ENCODE data around the gene CTSD.

The CTSD gene

DNA sequence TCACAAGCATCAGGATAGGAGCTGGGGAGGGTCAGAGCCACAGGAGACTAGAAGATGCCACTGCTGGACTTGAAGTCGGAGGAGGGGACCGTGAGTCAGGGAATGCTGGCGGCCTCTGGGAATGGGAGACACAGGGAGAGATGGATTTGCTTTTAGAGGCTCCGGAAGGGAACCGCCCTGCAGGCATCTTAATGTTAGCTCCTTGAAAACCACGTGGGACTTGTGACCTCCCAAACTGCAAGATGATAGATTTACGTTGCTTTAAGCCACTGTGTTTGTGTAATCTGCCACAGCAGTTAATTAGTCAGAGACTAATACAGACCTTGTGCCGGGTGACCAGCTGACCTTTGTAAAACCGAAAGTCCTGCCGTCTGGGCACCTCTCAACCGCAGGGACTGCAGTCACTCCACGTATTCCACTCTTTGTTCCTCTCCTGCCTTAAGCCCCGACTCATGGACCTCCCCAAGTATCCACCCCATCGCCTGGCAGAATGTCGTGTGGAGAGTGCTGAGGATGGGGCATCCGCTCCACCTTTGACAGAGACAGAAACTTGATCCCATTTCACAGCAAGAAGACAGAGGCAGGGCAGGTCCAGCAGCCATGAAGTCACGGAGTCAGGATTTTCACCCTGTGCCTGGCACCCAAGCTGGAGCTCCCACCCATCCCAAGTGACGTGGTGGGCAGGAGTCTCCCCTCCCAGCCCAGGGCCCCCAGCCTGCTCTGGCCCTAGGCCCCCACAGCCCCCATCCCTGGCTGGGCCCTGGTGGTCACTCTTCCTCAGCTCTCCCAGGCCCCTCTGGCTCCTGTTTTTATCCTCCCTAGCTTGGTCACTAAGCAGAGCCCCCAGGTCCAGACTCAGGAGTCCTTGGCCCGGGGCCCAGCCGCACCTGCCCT is 19.4 kb upstream of the CTSD start:
- DNase-seq (ENCODE audit: extremely low read depth in 1 of 2, low read depth in 1 of 2), result no peak

- DNase-seq (ENCODE audit: extremely low read depth in 1 of 2, low read depth in 1 of 2), result no peak
Observed at GRCh38 chr11:1782031-1782590, 18.4 kb upstream of the CTSD start.

DNA sequence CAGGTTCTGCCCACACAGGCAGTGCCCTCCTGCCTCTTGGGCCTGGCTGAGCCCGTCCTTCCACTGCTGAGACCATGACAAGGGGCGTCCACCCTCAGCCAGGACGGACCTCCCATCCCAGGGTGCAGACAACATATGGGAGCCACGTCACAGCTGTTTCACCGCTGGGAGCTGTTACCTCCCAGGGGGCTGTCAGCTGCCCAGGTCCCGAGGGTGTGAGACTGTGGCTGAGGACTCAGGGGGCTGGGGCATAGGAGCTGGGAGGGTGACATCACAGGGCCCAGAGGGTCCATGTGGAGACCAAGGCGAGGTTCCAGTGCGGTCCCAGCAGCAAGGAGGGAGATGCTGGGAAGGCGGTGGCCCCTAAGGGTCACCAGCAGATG is 17.9 kb upstream of the CTSD start:
- no peak for DNase-seq (ENCODE audit: extremely low read depth in 1 of 2, low read depth in 1 of 2)

DNA sequence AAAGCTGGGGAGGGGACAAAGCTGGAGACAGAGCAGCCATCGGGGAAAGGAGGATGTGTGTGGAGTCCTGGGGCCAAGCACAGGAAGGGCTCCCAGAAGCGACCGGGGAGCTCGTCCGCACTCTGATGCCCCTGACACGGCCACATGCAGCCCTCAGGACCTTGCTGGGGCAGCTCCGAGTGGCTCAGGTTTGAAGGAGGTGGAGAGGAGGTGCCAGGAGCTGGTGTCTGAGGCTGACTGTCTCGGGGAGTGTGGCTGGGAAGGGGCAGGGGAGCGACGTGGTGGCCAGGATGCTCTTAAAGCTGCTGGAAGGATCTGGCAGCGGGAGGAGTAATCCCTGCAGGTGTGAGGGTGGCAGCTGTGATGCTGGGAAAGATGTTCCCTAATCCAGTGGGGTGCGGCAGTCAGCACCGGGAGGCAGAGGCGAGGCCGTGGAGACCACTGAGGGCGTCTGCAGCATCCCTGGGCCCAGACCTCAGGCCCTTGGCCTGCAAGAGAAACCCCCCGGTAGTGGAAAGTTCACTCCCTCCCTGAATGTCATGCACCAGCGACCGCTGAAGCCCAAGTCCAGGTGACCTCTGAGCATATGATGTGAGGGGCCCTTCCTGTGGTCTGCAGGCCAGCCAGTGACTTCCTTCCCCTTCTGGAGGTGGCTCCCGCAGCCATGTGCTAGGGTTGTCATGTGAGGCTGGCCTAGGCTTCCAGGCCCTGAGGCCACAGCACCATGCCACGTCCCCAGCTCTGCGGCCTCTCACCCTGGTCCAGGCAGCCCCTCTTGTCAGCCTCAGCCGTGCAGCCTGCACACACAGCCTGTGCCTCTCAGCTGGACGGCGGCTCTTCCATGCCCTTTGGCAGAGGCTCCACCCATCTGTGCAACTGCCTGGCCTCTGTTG is 17.2 kb upstream of the CTSD start:
- DNase-seq (ENCODE audit: extremely low read depth in 1 of 2, low read depth in 1 of 2), result no peak

GRCh38 chr11:1779806-1780699 is 16.3 kb upstream of the CTSD start:
- DNase-seq (ENCODE audit: extremely low read depth in 1 of 2, low read depth in 1 of 2), result no peak

DNA sequence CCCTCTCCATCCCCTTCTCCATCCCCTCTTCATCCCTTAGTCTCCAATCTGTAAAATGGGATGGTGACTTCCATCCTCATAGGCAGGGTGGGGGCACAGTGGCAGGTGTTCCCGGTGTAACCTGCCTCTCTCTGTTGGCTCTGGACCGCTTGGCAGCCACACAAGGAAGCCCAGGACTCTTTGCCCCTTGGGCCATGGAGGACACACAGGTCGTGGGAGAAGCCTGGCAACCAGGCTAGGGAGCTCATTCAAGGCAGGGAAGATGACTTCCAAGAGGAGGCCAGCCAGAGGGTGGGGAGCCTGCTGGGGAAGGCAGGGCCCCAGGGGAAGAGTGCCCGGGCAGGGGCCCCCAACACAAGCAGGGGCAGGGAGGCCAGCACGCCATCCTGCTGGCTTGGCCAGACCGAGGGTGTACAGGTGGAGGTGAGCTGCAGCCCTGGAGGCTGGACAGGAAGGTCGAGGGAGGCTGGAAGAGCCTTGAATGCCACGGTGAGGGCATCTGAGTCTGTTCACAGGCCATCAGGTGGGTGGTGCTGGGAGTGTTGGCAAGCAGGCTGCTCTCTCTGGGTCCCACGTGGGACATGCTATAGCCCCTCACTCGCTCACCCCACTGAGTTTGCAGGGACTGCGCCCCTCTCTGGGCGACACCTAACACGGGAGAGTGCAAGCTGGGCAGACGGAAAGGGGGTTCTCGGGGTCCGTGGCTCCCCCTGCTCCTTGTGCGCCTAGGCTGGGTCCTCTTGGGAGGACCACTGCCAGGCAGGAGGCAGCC is 15.5 kb upstream of the CTSD start:
- DNase-seq (ENCODE audit: extremely low read depth in 1 of 2, low read depth in 1 of 2), result no peak

DNA sequence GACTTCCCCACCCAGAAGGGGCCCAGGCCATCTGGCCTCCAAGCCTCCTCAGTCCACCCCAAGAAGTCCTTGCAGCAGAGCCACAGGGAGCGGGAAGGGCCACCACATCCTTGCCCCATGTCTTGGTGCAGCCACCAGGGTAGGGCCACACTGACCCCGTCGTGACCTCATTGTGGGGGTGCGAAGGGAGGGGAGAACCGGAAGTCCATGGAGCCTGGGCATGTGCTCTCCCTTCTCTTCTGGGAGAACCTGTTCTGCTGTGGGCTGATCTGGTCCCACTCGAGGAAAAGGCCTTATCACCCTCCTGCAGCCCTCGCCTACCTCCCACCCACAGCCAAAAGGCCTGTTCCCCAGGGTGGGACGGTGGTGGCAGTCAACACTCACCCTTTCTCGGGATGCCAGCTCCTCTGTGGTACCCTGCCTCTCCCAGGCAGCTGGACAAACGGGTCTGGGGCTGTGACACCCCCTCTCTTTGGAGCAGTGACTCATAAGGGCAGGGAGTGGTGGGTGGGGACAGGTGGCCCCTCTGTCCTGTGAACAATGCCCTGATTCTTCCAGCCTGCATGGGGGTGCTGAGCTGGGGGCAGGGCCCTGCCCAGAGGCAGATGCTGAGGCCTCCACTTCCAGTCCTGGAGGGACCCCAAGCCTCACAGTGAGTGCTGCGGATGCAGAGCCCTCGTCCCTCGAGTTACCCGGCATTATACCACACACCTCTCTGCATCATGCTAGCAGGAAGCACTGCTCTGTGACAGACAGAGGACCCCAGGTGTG is 14.6 kb upstream of the CTSD start:
- no peak for DNase-seq (ENCODE audit: extremely low read depth in 1 of 2, low read depth in 1 of 2)

GRCh38 chr11:1777737-1778136 is 14.0 kb upstream of the CTSD start:
- DNase-seq (ENCODE audit: extremely low read depth in 1 of 2, low read depth in 1 of 2), result no peak

DNA sequence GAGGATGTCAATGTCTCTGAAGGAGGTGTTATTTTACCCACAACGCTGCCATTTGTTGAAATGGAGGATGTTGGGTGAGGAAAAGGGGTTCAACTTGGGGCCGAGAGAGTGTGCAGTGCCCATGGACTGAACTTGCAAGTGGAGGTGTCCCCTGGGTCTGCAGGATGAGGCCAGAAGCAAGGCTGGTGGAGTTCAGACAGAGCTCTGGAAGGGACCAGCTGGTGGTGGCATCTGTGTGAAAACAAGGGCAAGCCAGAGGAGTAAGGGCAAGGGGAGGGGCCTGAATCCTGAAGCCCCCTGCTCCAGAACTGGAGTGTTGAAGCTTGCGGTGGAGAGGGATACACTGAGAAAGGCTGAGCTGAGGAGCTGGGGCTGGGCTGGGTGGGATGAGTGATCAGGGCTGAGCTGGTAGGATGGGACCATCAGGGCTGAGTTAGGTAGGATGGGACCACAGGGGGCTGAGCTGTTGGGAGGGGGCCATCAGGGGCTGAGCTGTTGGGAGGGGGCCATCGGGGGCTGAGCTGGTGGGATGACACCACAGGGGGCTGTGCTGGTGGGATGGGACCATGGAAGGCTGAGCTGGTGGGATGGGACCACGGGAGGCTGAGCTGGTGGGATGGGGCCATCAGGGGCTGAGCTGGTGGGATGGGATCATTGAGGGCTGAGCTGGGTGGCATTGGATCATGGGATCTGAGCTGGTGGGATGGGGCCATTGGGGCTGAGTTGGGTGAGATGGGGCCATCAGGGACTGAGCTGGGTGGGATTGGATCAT is 13.4 kb upstream of the CTSD start:
- DNase-seq (ENCODE audit: extremely low read depth in 1 of 2, low read depth in 1 of 2), result no peak

DNA sequence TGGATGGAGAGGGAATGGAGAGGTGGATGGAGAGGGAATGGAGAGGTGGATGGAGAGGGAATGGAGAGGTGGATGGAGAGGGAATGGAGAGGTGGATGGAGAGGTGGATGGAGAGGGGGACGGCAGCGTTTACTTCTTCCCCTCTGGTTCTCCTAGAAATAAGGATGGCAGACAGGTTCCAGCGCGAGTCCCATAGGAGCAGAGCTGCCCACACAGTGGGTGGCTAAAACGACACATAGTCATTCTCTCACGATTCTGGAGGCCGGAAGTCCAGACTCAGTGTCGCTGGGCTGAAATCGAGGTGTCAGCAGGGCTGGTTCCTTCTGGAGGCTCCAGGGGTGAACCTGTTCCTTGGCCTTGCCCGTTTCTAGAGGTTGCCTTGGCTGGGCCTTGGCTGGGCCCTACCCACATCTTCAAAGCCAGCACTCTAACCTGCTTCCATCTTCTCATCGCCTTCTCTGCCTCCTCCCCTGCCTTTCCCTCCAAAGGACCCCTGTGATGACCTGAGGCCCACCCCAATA is 12.7 kb upstream of the CTSD start:
- no peak for DNase-seq (ENCODE audit: extremely low read depth in 1 of 2, low read depth in 1 of 2)

DNA sequence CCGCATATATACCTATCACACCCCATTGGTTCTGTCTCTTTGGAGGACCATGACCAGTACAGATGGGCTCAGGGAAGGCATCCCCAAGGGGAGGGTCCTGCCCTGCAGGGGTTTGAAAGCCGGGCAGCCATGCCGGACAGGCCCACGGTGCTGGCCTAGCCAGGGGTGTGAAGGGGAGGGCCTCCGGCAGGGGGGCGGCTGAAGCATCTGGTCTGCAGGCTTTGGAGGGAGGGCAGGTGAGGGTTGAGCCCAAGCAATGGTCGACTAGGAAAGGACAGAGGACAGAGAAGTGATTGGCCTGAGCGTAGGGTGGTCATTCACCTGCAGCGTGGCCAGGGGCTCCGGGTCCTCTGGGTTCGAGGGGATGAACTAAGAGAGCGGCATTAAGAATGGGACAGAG is 11.2 kb upstream of the CTSD start:
- DNase-seq (ENCODE audit: extremely low read depth in 1 of 2, low read depth in 1 of 2), result no peak

DNA sequence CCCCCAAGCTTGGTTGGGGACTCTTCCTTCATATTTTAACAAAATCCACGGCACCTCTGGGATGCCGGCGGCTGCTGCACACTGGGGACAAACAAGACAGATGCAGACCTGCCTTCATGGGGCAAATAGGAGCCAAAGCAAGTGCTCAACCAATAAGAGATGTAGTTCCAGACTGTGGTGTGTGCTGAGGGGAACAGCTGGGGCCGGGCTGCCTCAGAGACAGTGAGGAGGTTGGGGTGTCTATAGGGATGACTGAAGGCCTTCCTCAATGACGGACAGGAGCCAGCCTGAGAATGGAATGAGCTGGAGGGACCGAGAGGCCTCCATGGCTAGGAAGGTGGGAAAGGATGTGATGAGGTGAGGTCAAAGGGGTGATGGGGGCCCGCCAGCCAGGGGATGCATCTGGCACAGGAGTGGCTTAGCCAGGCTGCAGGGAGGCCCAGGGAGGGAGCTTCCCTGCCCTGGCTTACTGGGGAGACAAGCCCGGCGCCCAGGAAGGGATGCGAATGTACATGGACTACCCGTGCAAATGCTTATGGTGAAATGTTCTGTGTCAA is 10.3 kb upstream of the CTSD start:
- no peak for DNase-seq (ENCODE audit: extremely low read depth in 1 of 2, low read depth in 1 of 2)

- no peak for DNase-seq (ENCODE audit: extremely low read depth in 1 of 2, low read depth in 1 of 2)
Observed at GRCh38 chr11:1773131-1773993, 9.6 kb upstream of the CTSD start.

GRCh38 chr11:1772270-1773130 is 8.8 kb upstream of the CTSD start:
- peak in 1 of 2 donors; percentile 68 for DNase-seq (ENCODE audit: extremely low read depth in 1 of 2, low read depth in 1 of 2)

DNA sequence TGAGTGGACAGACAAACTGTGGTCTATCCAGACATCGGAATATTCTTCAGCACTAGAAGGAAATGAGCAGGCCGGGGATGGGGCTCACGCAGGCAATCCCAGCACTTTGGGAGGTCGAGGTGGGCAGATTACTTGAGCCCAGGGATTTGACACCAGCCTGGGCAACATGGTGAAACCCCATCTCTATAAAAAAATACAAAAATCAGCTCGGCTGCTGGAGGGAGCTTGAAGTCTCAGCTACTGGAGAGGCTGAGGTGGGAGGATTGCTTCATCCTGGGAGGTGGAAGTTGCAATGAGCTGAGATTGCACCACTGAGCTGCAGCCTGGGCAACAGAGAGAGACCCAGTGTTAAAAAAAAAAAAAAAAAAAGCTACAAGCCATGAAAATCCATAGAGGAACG is 8.0 kb upstream of the CTSD start:
- no peak for DNase-seq (ENCODE audit: extremely low read depth in 1 of 2, low read depth in 1 of 2)

DNA sequence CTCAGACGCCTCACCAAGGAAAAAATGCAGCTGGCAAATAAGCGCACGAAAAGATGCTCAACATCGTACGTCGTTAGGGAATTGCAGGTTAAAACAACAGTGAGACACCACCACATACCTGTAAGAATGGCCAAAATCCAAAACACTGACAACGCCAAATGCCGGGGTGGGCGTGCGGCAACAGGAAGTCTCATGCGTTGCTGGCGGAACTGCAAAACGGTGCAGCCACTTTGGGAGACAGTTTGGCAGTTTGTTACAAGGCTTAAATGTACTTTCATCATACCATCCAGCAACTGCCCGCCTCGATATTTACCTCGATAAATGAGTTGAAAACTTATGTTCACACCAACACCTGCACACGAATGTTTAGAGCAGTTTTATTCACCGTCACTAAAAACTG is 7.5 kb upstream of the CTSD start:
- DNase-seq (ENCODE audit: extremely low read depth in 1 of 2, low read depth in 1 of 2), result no peak

All from stimulated activated CD8-positive, alpha-beta memory T cell treated with anti-CD3 and anti-CD28 coated beads, Interleukin-7, amount 100 ng/mL, for 48 hours (primary cell).